ENCODE measurements around the gene SH2D1B. TPM values are rescaled to one million over a fixed set of nuclear protein-coding genes. Genes with fewer than 3 reads are reported as not detected.

The SH2D1B gene
- total and polyA plus RNA-seq, 10 of the 15 experiments (the other 5 are each of a cell fraction or from before 2014, with no cell fraction given): 0.18 TPM; not detected in 9

DNA sequence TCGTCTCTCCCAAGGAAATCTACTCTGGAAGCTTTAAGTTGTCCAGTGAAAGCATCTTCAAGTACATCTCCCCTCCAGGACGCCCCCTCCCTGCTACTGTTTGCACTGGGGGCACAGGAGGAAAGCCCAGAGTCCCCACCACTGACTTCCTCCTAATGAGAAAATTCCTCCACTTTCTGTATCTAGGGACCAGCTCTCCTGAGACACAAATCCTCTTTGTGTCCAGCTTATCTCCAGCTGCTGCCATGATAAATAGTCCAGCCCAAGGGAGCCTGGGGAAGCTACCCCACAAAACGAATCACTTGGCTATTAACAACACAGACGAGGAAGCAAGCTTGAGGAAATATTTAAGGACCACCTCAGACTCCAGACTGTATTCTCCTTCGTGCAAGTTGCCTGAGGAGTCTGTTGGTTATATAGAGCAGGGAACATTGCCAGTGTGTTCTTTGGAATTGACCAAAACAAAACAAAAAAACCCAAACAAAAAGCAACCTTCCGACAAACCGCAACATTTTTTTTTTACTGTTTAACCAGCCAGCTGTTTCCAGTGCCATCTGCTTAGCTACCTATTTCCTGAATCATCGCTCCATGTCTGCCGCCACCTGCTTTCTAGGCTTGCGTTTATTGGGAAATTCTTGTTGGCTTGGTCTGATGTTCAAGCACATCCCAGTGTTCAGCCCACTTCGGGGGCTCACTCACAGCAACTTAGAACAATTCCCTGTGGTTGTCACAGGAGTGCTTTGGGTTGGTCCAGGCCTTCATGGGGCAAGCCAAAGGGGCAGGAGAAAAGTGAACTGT is 22.7 kb downstream of the SH2D1B start:
- no TSS peak for BruUV-seq (replicated peaks)
- WGBS (ENCODE audit: insufficient coverage, insufficient replicate concordance, low lambda C conversion rate, missing lambda C conversion rate): 14% methylated on average over 11 of the region's 11 CpGs
- RAD21 ChIA-PET (ENCODE audit: unreplicated experiment): interaction anchor here (0.8 to 6.4 kb wide), 5 partner anchors 29 to 597 kb away, joined by 3 to 83 read pairs (median 6); no protein-coding TSS in a partner anchor
- Histone ChIP-seq H3K79me2 (ENCODE audit: control insufficient read depth, insufficient read depth, low read length) (no peaks in the 10 kb centered on the region), H2AFZ (ENCODE audit: control insufficient read depth, low read depth, low read length) (no peak overlapping the region), H3K4me2 (ENCODE audit: control insufficient read depth, insufficient read depth) (no peak overlapping the region), H3K27me3 (replicated peaks in 1 of 2; ENCODE audit: control insufficient read depth in 2 of 2, insufficient read depth in 2 of 2, low read length in 1 of 2) (no peaks in the 10 kb centered on the region), H3K4me3 (no peak overlapping the region), H3K36me3 (ENCODE audit: control insufficient read depth in 2 of 2, insufficient read depth in 2 of 2, low read length in 1 of 2) (no peaks in the 10 kb centered on the region), H3K9ac (ENCODE audit: control insufficient read depth, insufficient read depth, low read length) (no peak overlapping the region), H4K20me1 (ENCODE audit: control insufficient read depth, insufficient read depth) (no peaks in the 10 kb centered on the region), H3K9me3 (replicated peaks; ENCODE audit: control insufficient read depth, insufficient read depth, low read length) (no peaks in the 10 kb centered on the region), H3K27ac (ENCODE audit: control insufficient read depth, insufficient read depth) (no peak overlapping the region), H3K4me1 (ENCODE audit: control insufficient read depth, insufficient read depth, low read length) (0 out of 2 replicates have a peak, but pooled peaks cover 4% of the 10 kb centered on the region)
- TF ChIP-seq TCF12 (IDR thresholded peaks at IDR 0.05; ENCODE audit: low read depth, low read length): 0 out of 2 replicates have a peak, but pooled peaks have one; percentile 19
- 0 out of 2 replicates have a peak, but pooled peaks have one; percentile 28 for TF ChIP-seq TCF3 (IDR thresholded peaks at IDR 0.05; ENCODE audit: borderline replicate concordance, insufficient read depth, low read depth, low read length)
- TF ChIP-seq EP300 (IDR thresholded peaks at IDR 0.05; ENCODE audit: borderline replicate concordance in 1 of 2, control insufficient read depth in 1 of 2, low read depth in 2 of 2, low read length in 2 of 2): no peak
- TF ChIP-seq, protein P1, sequence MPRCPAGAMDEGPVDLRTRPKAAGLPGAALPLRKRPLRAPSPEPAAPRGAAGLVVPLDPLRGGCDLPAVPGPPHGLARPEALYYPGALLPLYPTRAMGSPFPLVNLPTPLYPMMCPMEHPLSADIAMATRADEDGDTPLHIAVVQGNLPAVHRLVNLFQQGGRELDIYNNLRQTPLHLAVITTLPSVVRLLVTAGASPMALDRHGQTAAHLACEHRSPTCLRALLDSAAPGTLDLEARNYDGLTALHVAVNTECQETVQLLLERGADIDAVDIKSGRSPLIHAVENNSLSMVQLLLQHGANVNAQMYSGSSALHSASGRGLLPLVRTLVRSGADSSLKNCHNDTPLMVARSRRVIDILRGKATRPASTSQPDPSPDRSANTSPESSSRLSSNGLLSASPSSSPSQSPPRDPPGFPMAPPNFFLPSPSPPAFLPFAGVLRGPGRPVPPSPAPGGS (IDR thresholded peaks at IDR 0.05; ENCODE audit: borderline replicate concordance, insufficient read depth, low read depth, low read length, poor library complexity, severe bottlenecking): no peak
- CTCF ChIA-PET: interaction anchor here (0.6 to 6.9 kb wide), 10 partner anchors 9 to 868 kb away, joined by 3 to 126 read pairs (median 5); partner anchors contain the start of gene C1orf226
- in situ Hi-C loops (cut with MboI) (no loop called here), intact Hi-C loops (cut with micrococcal nuclease; ENCODE audit: unreplicated experiment) (no loop called here)
- no peak for FAIRE-seq
- POLR2A ChIA-PET: no interaction called here
- no peak for DNase-seq (ENCODE audit: low read depth, low spot score)
- SMC1A ChIA-PET (ENCODE audit: uncharacterized antibody, unreplicated experiment): interaction anchor here (0.5 to 6.4 kb wide), 9 partner anchors 9 to 333 kb away, joined by 3 to 84 read pairs (median 4); no protein-coding TSS in a partner anchor
- ATAC-seq: peak; percentile 53
